ENCODE measurements around the gene EXPH5. TPM values are rescaled to one million over a fixed set of nuclear protein-coding genes. Genes with fewer than 3 reads are reported as not detected.
A peak's percentile ranks its signal among the peaks of the same experiment; 100 is the strongest.

The EXPH5 gene
- total RNA-seq, 6 experiments from 2014 or later, result 0.14 to 0.91 (median 0.47) TPM

GRCh38 chr11:108524422-108524821 lies 69.1 kb downstream of the EXPH5 start:
- no peak overlapping the region for H3K27ac Mint-ChIP-seq

GRCh38 chr11:108522318-108522717 lies 71.2 kb downstream of the EXPH5 start:
- no peak overlapping the region for H3K4me3 Mint-ChIP-seq
- H3K9me3 Mint-ChIP-seq, result no peaks in the 10 kb centered on the region
- DNase-seq, result no peak
- H3K27ac Mint-ChIP-seq, result no peak overlapping the region
- no peaks in the 10 kb centered on the region for H3K36me3 Mint-ChIP-seq (ENCODE audit: low read depth)
- no peak for TF ChIP-seq CTCF (IDR thresholded peaks at IDR 0.05)
- no peaks in the 10 kb centered on the region for H3K4me1 Mint-ChIP-seq (ENCODE audit: low read depth)
- H3K27me3 Mint-ChIP-seq (ENCODE audit: insufficient read depth), result peaks cover 10% of the 10 kb centered on the region

More at GRCh38 chr11:108524422-108524821, 69.1 kb downstream of the EXPH5 start:
- H3K27me3 Mint-ChIP-seq (ENCODE audit: insufficient read depth), result peaks cover 9% of the 10 kb centered on the region; the same call in 1 of the 2 replicates
- no peak overlapping the region for H3K4me3 Mint-ChIP-seq
- no peak for TF ChIP-seq CTCF (IDR thresholded peaks at IDR 0.05)
- no peak for DNase-seq
- no peaks in the 10 kb centered on the region for H3K4me1 Mint-ChIP-seq (ENCODE audit: low read depth)
- no peaks in the 10 kb centered on the region for H3K9me3 Mint-ChIP-seq
- no peaks in the 10 kb centered on the region for H3K36me3 Mint-ChIP-seq (ENCODE audit: low read depth)

GRCh38 chr11:108518581-108518980 lies 75.0 kb downstream of the EXPH5 start:
- no peak overlapping the region for H3K27ac Mint-ChIP-seq
- no peak for DNase-seq
- H3K4me1 Mint-ChIP-seq (ENCODE audit: low read depth), result no peaks in the 10 kb centered on the region
- no peaks in the 10 kb centered on the region for H3K9me3 Mint-ChIP-seq
- peaks cover 6% of the 10 kb centered on the region for H3K27me3 Mint-ChIP-seq (ENCODE audit: insufficient read depth)
- H3K4me3 Mint-ChIP-seq, result no peak overlapping the region
- peaks cover 7% of the 10 kb centered on the region; the same call in 1 of the 2 replicates for H3K36me3 Mint-ChIP-seq (ENCODE audit: low read depth)
- TF ChIP-seq CTCF (IDR thresholded peaks at IDR 0.05), result no peak

- Mint-ChIP-seq H3K36me3 (ENCODE audit: low read depth) (peaks cover 7% of the 10 kb centered on the region; the same call in 1 of the 2 replicates), H3K27ac (no peak overlapping the region), H3K4me3 (no peak overlapping the region), H3K27me3 (ENCODE audit: insufficient read depth) (peaks cover 5% of the 10 kb centered on the region), H3K9me3 (no peaks in the 10 kb centered on the region), H3K4me1 (ENCODE audit: low read depth) (peaks cover 23% of the 10 kb centered on the region)
- no peak for TF ChIP-seq CTCF (IDR thresholded peaks at IDR 0.05)
- DNase-seq, result no peak
Observed at GRCh38 chr11:108516125-108516524, 77.4 kb downstream of the EXPH5 start.

- peaks cover 7% of the 10 kb centered on the region; the same call in 1 of the 2 replicates for H3K36me3 Mint-ChIP-seq (ENCODE audit: low read depth)
- no peak overlapping the region for H3K4me3 Mint-ChIP-seq
- H3K27me3 Mint-ChIP-seq (ENCODE audit: insufficient read depth), result peaks cover 8% of the 10 kb centered on the region
- peak overlapping the region; percentile 76; the same call in 1 of the 2 replicates for H3K27ac Mint-ChIP-seq
- DNase-seq, result no peak
- peaks cover 33% of the 10 kb centered on the region for H3K4me1 Mint-ChIP-seq (ENCODE audit: low read depth)
- H3K9me3 Mint-ChIP-seq, result no peaks in the 10 kb centered on the region
- no peak for TF ChIP-seq CTCF (IDR thresholded peaks at IDR 0.05)
Observed at GRCh38 chr11:108512708-108513107, 80.9 kb downstream of the EXPH5 start.
